ENCODE results near the gene MRPS12. TPM values are rescaled to one million over a fixed set of nuclear protein-coding genes. Genes with fewer than 3 reads are reported as not detected.

The MRPS12 gene
- total and polyA plus RNA-seq, 2 of the 4 experiments (the other 2 are of a cell fraction), result 26.7 to 75.4 TPM

GRCh38 chr19:38921420-38922274, 9.1 kb upstream of the MRPS12 start:
- H4K5ac ChIP-seq (ENCODE audit: low read depth, low read length), result no peak overlapping the region
- no peak overlapping the region for H3K14ac ChIP-seq (replicated peaks; ENCODE audit: low read depth, low read length)
- ChIA-PET POLR2A (ENCODE audit: unreplicated experiment) (no interaction called here), CTCF (interaction anchor here (0.6 to 1.8 kb wide), 2 partner anchors 9 to 442 kb away, joined by 4 to 5 read pairs; partner anchors contain the start of genes MRPS12 and SARS2)
- H3K4me2 ChIP-seq (ENCODE audit: low read depth, low read length), result no peak overlapping the region
- peaks cover 20% of the 10 kb centered on the region for H3K36me3 ChIP-seq (ENCODE audit: control insufficient read depth, insufficient read depth, low read length)
- no peak overlapping the region for H3K18ac ChIP-seq (ENCODE audit: low read depth, low read length)
- no peak overlapping the region for H2AFZ ChIP-seq (replicated peaks; ENCODE audit: low read length, poor library complexity)
- in situ Hi-C loops (cut with MboI; ENCODE audit: low sequenced_read_pairs), result loop anchor here (10.0 to 25.0 kb wide), 2 partner anchors 184 to 297 kb away; partner anchors contain the start of gene CAPN12
- no peaks in the 10 kb centered on the region for H3K79me1 ChIP-seq (ENCODE audit: low read depth in 1 of 2, low read length in 2 of 2)
- no peak overlapping the region for H2BK120ac ChIP-seq (ENCODE audit: low read depth, low read length)
- H2BK5ac ChIP-seq (ENCODE audit: low read depth, low read length, poor library complexity, severe bottlenecking), result no peak overlapping the region
- no peak for DNase-seq
- no peaks in the 10 kb centered on the region for H3K4me1 ChIP-seq (ENCODE audit: control insufficient read depth, insufficient read depth, low read length)
- H2BK15ac ChIP-seq (ENCODE audit: low read depth, low read length), result no peak overlapping the region
- no peak overlapping the region for H4K8ac ChIP-seq (ENCODE audit: low read depth in 2 of 2, low read length in 2 of 2)
- intact Hi-C loops (cut with micrococcal nuclease), result no loop called here
- H3K9ac ChIP-seq (ENCODE audit: low read depth, low read length), result no peak overlapping the region
- no TSS peak for BruUV-seq (replicated peaks)
- TF ChIP-seq MXI1 (IDR thresholded peaks at IDR 0.05; ENCODE audit: borderline replicate concordance, low read depth, low read length) (no peak), NFE2L2 (IDR thresholded peaks at IDR 0.05; ENCODE audit: low read depth, low read length) (no peak), POLR2A (IDR thresholded peaks at IDR 0.05; ENCODE audit: low read depth, low read length) (no peak), BHLHE40 (IDR thresholded peaks at IDR 0.05; ENCODE audit: low read depth, low read length) (no peak), CHD1 (IDR thresholded peaks at IDR 0.05; ENCODE audit: low read depth, low read length) (no peak)
- dilution Hi-C loops (cut with HindIII; ENCODE audit: low sequenced_read_pairs, unreplicated experiment), result no loop called here
- no peak overlapping the region for H3K23ac ChIP-seq (ENCODE audit: low read depth, low read length)
- H4K20me1 ChIP-seq (ENCODE audit: insufficient read depth, low read length), result no peaks in the 10 kb centered on the region; the same call in 1 of the 2 replicates
- H4K91ac ChIP-seq (ENCODE audit: insufficient read depth, low read depth, low read length), result no peak overlapping the region
- H3K9me3 ChIP-seq (ENCODE audit: control insufficient read depth, insufficient read depth, low read length), result no peaks in the 10 kb centered on the region
- no peaks in the 10 kb centered on the region for H3K27me3 ChIP-seq (ENCODE audit: control insufficient read depth, insufficient read depth, low read length)
- no peak for ATAC-seq (ENCODE audit: low read depth)
- H2AK5ac ChIP-seq (ENCODE audit: low read depth, low read length), result no peak overlapping the region
- no peak overlapping the region for H2BK20ac ChIP-seq (ENCODE audit: low read depth, low read length)
- H2AK9ac ChIP-seq (replicated peaks; ENCODE audit: low read depth, low read length, poor library complexity), result no peak overlapping the region
- H3K27ac ChIP-seq (ENCODE audit: insufficient read depth, low read length), result no peak overlapping the region
- H3K4ac ChIP-seq (ENCODE audit: low read depth, low read length), result no peak overlapping the region
- H3K4me3 ChIP-seq (ENCODE audit: insufficient read depth, low read depth, low read length), result no peak overlapping the region
- no peaks in the 10 kb centered on the region for H3K9me1 ChIP-seq (ENCODE audit: insufficient read depth, low read length)
- no peak overlapping the region for H3K56ac ChIP-seq (ENCODE audit: extremely low read depth, insufficient read depth, low read length)
- WGBS, 2 experiments (ENCODE audit: extremely low coverage in 2 of 2, insufficient read length in 1 of 2), result 95% methylated on average over 4 of the region's 20 CpGs; no CpG with 5 or more reads in 1 of the 2 experiments
